NCI-H2029 treated with DMSO at 0.1 percent for 48 hours (cell line): ENCODE data around the gene GC.
A peak's percentile ranks its signal among the peaks of the same experiment; 100 is the strongest.
"Not testable (repeated sequence)": the region's sequence is repeated elsewhere in the genome, so short reads cannot be mapped to it uniquely, and the experiment has no call there.

ENCODE experiments used
- DNase-seq: peaks from one replicate; lab custom pipeline; 2025; lab: John Stamatoyannopoulos, UW

The GC gene

GRCh38 chr4:71765821-71766383, 18.0 kb downstream of the GC start:
- no peak for DNase-seq

- DNase-seq = no peak
Measured at GRCh38 chr4:71765350-71765749, 18.5 kb downstream of the GC start.

GRCh38 chr4:71752383-71753042, 31.4 kb downstream of the GC start:
- DNase-seq = no peak

GRCh38 chr4:71749008-71749594, 34.8 kb downstream of the GC start:
- no peak for DNase-seq

GRCh38 chr4:71746379-71746778, 37.5 kb downstream of the GC start:
- DNase-seq = no peak

GRCh38 chr4:71738782-71739181, 45.1 kb downstream of the GC start:
- DNase-seq = not testable (repeated sequence)

- DNase-seq = peak; percentile 2
Measured at GRCh38 chr4:71732706-71733105, 51.2 kb downstream of the GC start.

GRCh38 chr4:71732066-71732465, 51.8 kb downstream of the GC start:
- DNase-seq = no peak

GRCh38 chr4:71729856-71730255, 54.0 kb downstream of the GC start:
- DNase-seq = no peak

- DNase-seq = peak; percentile 48
Measured at GRCh38 chr4:71713611-71714203, 70.2 kb downstream of the GC start.

- DNase-seq = no peak
Measured at GRCh38 chr4:71711985-71712348, 71.9 kb downstream of the GC start.

GRCh38 chr4:71711044-71711984, 72.6 kb downstream of the GC start:
- peak; percentile 68 for DNase-seq

- no peak for DNase-seq
Measured at GRCh38 chr4:71709961-71710360, 73.9 kb downstream of the GC start.

GRCh38 chr4:71698141-71698540, 85.7 kb downstream of the GC start:
- DNase-seq = no peak

- DNase-seq = no peak
Measured at GRCh38 chr4:71697031-71697430, 86.8 kb downstream of the GC start.

- DNase-seq = no peak
Measured at GRCh38 chr4:71694961-71695360, 88.9 kb downstream of the GC start.

- DNase-seq = no peak
Measured at GRCh38 chr4:71692963-71693362, 90.9 kb downstream of the GC start.

GRCh38 chr4:71692198-71692597, 91.7 kb downstream of the GC start:
- DNase-seq = peak; percentile 44
